Measurements from ENCODE around the gene EXOC3L1. TPM values are rescaled to one million over a fixed set of nuclear protein-coding genes. Genes with fewer than 3 reads are reported as not detected.

The EXOC3L1 gene
- total RNA-seq, 6 donors from 2014 or later: 4.6 to 20.8 (median 10.8) TPM

- ATAC-seq (ENCODE audit: low FRiP score in 2 of 2) (no peak), DNase-seq (no peak)
- peaks cover 0 to 6% (median 1%) of the 10 kb centered on the region in 4 donors for H3K36me3 ChIP-seq
- WGBS, 2 donors: 89 to 90% methylated on average over 1 of the region's 1 CpG
- H3K27me3 ChIP-seq: peaks cover 0 to 7% (median 0%) of the 10 kb centered on the region in 4 donors
- peak overlapping the region in 3 of 4 donors; percentile 42 to 53 (median 52) for H3K4me3 ChIP-seq
- TF ChIP-seq EP300 (IDR thresholded peaks at IDR 0.05) (no peak), POLR2A (IDR thresholded peaks at IDR 0.05) (no peak), POLR2AphosphoS5 (IDR thresholded peaks at IDR 0.05) (no peak), CTCF (IDR thresholded peaks at IDR 0.05) (no peak)
- peak overlapping the region; percentile 82 to 88 (median 88) for H3K27ac ChIP-seq
- peaks cover 51 to 75% (median 68%) of the 10 kb centered on the region in 4 donors for H3K4me1 ChIP-seq
- H3K9me3 ChIP-seq: no peaks in the 10 kb centered on the region
Measured at GRCh38 chr16:67173323-67173722, 16.6 kb downstream of the EXOC3L1 start.

- DNase-seq (no peak), ATAC-seq (ENCODE audit: low FRiP score in 2 of 2) (peak; percentile 2 to 4)
- Histone ChIP-seq H3K36me3 (peaks cover 0 to 6% (median 1%) of the 10 kb centered on the region in 4 donors), H3K27ac (peak overlapping the region; percentile 87 to 96 (median 93)), H3K4me3 (peak overlapping the region; percentile 19 to 57 (median 47)), H3K27me3 (peaks cover 0 to 10% (median 0%) of the 10 kb centered on the region in 4 donors), H3K4me1 (peaks cover 43 to 66% (median 60%) of the 10 kb centered on the region in 4 donors), H3K9me3 (no peaks in the 10 kb centered on the region)
- 48 to 62% methylated on average over 12 of the region's 14 CpGs for WGBS, 2 donors
- TF ChIP-seq CTCF (IDR thresholded peaks at IDR 0.05) (no peak), POLR2AphosphoS5 (IDR thresholded peaks at IDR 0.05) (no peak), POLR2A (IDR thresholded peaks at IDR 0.05) (peak in 1 of 4 donors; percentile 6), EP300 (IDR thresholded peaks at IDR 0.05) (no peak)
Measured at GRCh38 chr16:67170949-67171649, 18.8 kb downstream of the EXOC3L1 start.

GRCh38 chr16:67170168-67170948 lies 19.6 kb downstream of the EXOC3L1 start, which contains the start of gene NOL3:
TSS of gene NOL3 (plus strand) at chr16:67170538.
- peak; percentile 75 to 77 for ATAC-seq (ENCODE audit: low FRiP score in 2 of 2)
- Histone ChIP-seq H3K27me3 (peaks cover 0 to 17% (median 5%) of the 10 kb centered on the region in 4 donors), H3K9me3 (no peaks in the 10 kb centered on the region), H3K4me3 (peak within 1 kb of the TSS; percentile 19 to 57 (median 47)), H3K4me1 (peaks cover 43 to 67% (median 64%) of the 10 kb centered on the region in 4 donors), H3K27ac (peak within 1 kb of the TSS; percentile 87 to 96 (median 93)), H3K36me3 (peaks cover 0 to 2% (median 1%) of the 10 kb centered on the region in 4 donors)
- peak; percentile 56 to 61 for TF ChIP-seq POLR2AphosphoS5 (IDR thresholded peaks at IDR 0.05)
- TF ChIP-seq POLR2A (IDR thresholded peaks at IDR 0.05): peak in 2 of 4 donors; percentile 37 to 55
- TF ChIP-seq EP300 (IDR thresholded peaks at IDR 0.05): peak in 1 of 4 donors; percentile 16
- peak in 2 of 6 experiments; percentile 3 to 41 for TF ChIP-seq CTCF (IDR thresholded peaks at IDR 0.05)
- peak; percentile 90 to 96 for DNase-seq
- 0% methylated on average over 13 to 15 of the region's 50 CpGs for WGBS, 2 donors

GRCh38 chr16:67169642-67170167 lies 20.2 kb downstream of the EXOC3L1 start:
- DNase-seq: peak in 1 of 2 donors; percentile 52
- Histone ChIP-seq H3K9me3 (no peaks in the 10 kb centered on the region), H3K36me3 (no peaks in the 10 kb centered on the region), H3K27ac (peak overlapping the region; percentile 87 to 96 (median 93)), H3K4me1 (peaks cover 44 to 67% (median 64%) of the 10 kb centered on the region in 4 donors), H3K4me3 (peak overlapping the region in 3 of 4 donors; percentile 42 to 57 (median 52)), H3K27me3 (peaks cover 0 to 24% (median 8%) of the 10 kb centered on the region in 4 donors)
- TF ChIP-seq POLR2AphosphoS5 (IDR thresholded peaks at IDR 0.05) (no peak), CTCF (IDR thresholded peaks at IDR 0.05) (peak in 4 of 6 experiments; percentile 4 to 53 (median 30))
- ATAC-seq (ENCODE audit: low FRiP score in 2 of 2): no peak
- WGBS, 2 donors: 8 to 13% methylated on average over 19 to 24 of the region's 24 CpGs
